ENCODE data around the gene ZBTB14. TPM values are rescaled to one million over a fixed set of nuclear protein-coding genes. Genes with fewer than 3 reads are reported as not detected.

ZBTB14 gene
- total RNA-seq, 4 donors from 2014 or later: 5.9 to 9.5 (median 6.6) TPM

- in situ Hi-C loops (cut with MboI; ENCODE audit: low sequenced_read_pairs in 4 of 4): no loop called here
- ATAC-seq (no peak), DNase-seq (no peak)
- Histone ChIP-seq H3K4me3 (no peak overlapping the region), H3K9me3 (no peaks in the 10 kb centered on the region), H3K4me1 (no peaks in the 10 kb centered on the region), H3K36me3 (no peaks in the 10 kb centered on the region), H3K27me3 (no peaks in the 10 kb centered on the region), H3K27ac (no peak overlapping the region)
- intact Hi-C loops (cut with DNase I; ENCODE audit: low total_unique reads): no loop called here
- TF ChIP-seq CTCF (IDR thresholded peaks at IDR 0.05 in 4 of 5, conservative IDR thresholded peaks at IDR 0.05 in 1 of 5) (no peak), POLR2A (IDR thresholded peaks at IDR 0.05) (no peak)
Observed at GRCh38 chr18:5317186-5317585, 21.7 kb upstream of the ZBTB14 start.

GRCh38 chr18:5315838-5316237, 20.3 kb upstream of the ZBTB14 start:
- intact Hi-C loops (cut with DNase I; ENCODE audit: low total_unique reads) (no loop called here), in situ Hi-C loops (cut with MboI; ENCODE audit: low sequenced_read_pairs in 4 of 4) (no loop called here)
- Histone ChIP-seq H3K4me3 (no peak overlapping the region), H3K4me1 (no peaks in the 10 kb centered on the region), H3K27ac (no peak overlapping the region), H3K9me3 (no peaks in the 10 kb centered on the region), H3K27me3 (no peaks in the 10 kb centered on the region), H3K36me3 (no peaks in the 10 kb centered on the region)
- TF ChIP-seq CTCF (IDR thresholded peaks at IDR 0.05 in 4 of 5, conservative IDR thresholded peaks at IDR 0.05 in 1 of 5) (no peak), POLR2A (IDR thresholded peaks at IDR 0.05) (no peak)
- DNase-seq: no peak
- ATAC-seq: no peak

GRCh38 chr18:5311301-5311989, 15.9 kb upstream of the ZBTB14 start:
- no peaks in the 10 kb centered on the region for H3K4me1 ChIP-seq
- TF ChIP-seq POLR2A (IDR thresholded peaks at IDR 0.05) (no peak), CTCF (IDR thresholded peaks at IDR 0.05 in 4 of 5, conservative IDR thresholded peaks at IDR 0.05 in 1 of 5) (no peak)
- DNase-seq (no peak), ATAC-seq (no peak)
- H3K4me3 ChIP-seq: no peak overlapping the region
- no peaks in the 10 kb centered on the region for H3K9me3 ChIP-seq
- in situ Hi-C loops (cut with MboI; ENCODE audit: low sequenced_read_pairs in 4 of 4) (no loop called here), intact Hi-C loops (cut with DNase I; ENCODE audit: low total_unique reads) (no loop called here)
- no peak overlapping the region for H3K27ac ChIP-seq
- H3K36me3 ChIP-seq: no peaks in the 10 kb centered on the region
- H3K27me3 ChIP-seq: no peaks in the 10 kb centered on the region

- TF ChIP-seq POLR2A (IDR thresholded peaks at IDR 0.05): no peak
- TF ChIP-seq CTCF (IDR thresholded peaks at IDR 0.05 in 4 of 5, conservative IDR thresholded peaks at IDR 0.05 in 1 of 5): no peak
- in situ Hi-C loops (cut with MboI; ENCODE audit: low sequenced_read_pairs in 4 of 4): no loop called here
Observed at GRCh38 chr18:5309888-5310470, 14.5 kb upstream of the ZBTB14 start.

More at GRCh38 chr18:5309888-5310470, 14.5 kb upstream of the ZBTB14 start:
- H3K27me3 ChIP-seq: no peaks in the 10 kb centered on the region
- no peak for ATAC-seq
- no peak overlapping the region for H3K27ac ChIP-seq
- H3K4me3 ChIP-seq: peak overlapping the region in 1 of 4 donors; percentile 38
- DNase-seq: no peak
- no peaks in the 10 kb centered on the region for H3K9me3 ChIP-seq
- intact Hi-C loops (cut with DNase I; ENCODE audit: low total_unique reads): no loop called here
- no peaks in the 10 kb centered on the region for H3K36me3 ChIP-seq
- H3K4me1 ChIP-seq: no peaks in the 10 kb centered on the region
